GM23248 (cell line): ENCODE data around the gene CCDC197. TPM values are rescaled to one million over a fixed set of nuclear protein-coding genes. Genes with fewer than 3 reads are reported as not detected.

Source experiments
- DNase-seq: peaks from one replicate; pipeline ENCODE4 v3.0.0-alpha.2; 2015
- H2AFZ ChIP-seq: fragments of 200-600 bp; sonication (generic); 2 replicates; pipeline ENCODE4 v1.6.1; 2016; ENCODE audit warnings: antibody characterized with exemption
- H3F3A ChIP-seq: fragments of 200-600 bp; sonication (generic); 2 replicates; pipeline ENCODE4 v1.6.1; 2016; ENCODE audit warnings: mild to moderate bottlenecking, antibody characterized with exemption, mixed run types; ENCODE audit not compliant: insufficient read depth
- H3K27ac ChIP-seq: fragments of 200-600 bp; sonication (generic); 2 replicates; pipeline ENCODE4 v1.5.1; 2016; ENCODE audit warnings: mild to moderate bottlenecking
- H3K27me3 ChIP-seq: fragments of 200-600 bp; sonication (generic); replicated peaks from 2 replicates; pipeline ENCODE4 v1.6.1; 2016; ENCODE audit warnings: mild to moderate bottlenecking; ENCODE audit not compliant: insufficient read depth
- H3K36me3 ChIP-seq: fragments of 200-600 bp; sonication (generic); 2 replicates; pipeline ENCODE4 v1.6.1; 2016; ENCODE audit warnings: low read depth, mild to moderate bottlenecking
- H3K4me1 ChIP-seq: fragments of 200-600 bp; sonication (generic); 2 replicates; pipeline ENCODE4 v1.6.1; 2016; ENCODE audit warnings: mild to moderate bottlenecking; ENCODE audit not compliant: insufficient read depth
- H3K4me2 ChIP-seq: fragments of 200-600 bp; sonication (generic); one replicate; pipeline ENCODE4 v1.6.1; 2016; ENCODE audit warnings: mild to moderate bottlenecking; ENCODE audit not compliant: unreplicated experiment
- H3K4me3 ChIP-seq: fragments of 200-600 bp; sonication (generic); 2 replicates; pipeline ENCODE4 v1.5.1; 2016; ENCODE audit warnings: mild to moderate bottlenecking
- H3K79me2 ChIP-seq: fragments of 200-600 bp; sonication (generic); 2 replicates; pipeline ENCODE4 v1.6.1; 2016; ENCODE audit warnings: mild to moderate bottlenecking; ENCODE audit not compliant: insufficient read depth
- H3K9ac ChIP-seq: fragments of 200-600 bp; sonication (generic); 2 replicates; pipeline ENCODE4 v1.6.1; 2016; ENCODE audit warnings: mild to moderate bottlenecking
- H3K9me2 ChIP-seq: fragments of 200-600 bp; sonication (generic); 2 replicates; pipeline ENCODE4 v1.6.1; 2016; ENCODE audit warnings: mixed run types, mild to moderate bottlenecking, moderate library complexity; ENCODE audit not compliant: insufficient read depth
- H3K9me3 ChIP-seq: fragments of 200-600 bp; sonication (generic); one replicate; pipeline ENCODE4 v1.6.1; 2017; ENCODE audit warnings: low read depth
- H4K20me1 ChIP-seq: fragments of 200-600 bp; sonication (generic); 2 replicates; pipeline ENCODE4 v1.6.0; 2016; ENCODE audit not compliant: insufficient read depth
- EZH2 ChIP-seq: fragments of 200-600 bp; sonication (generic); IDR thresholded peaks from 2 replicates; pipeline ENCODE4 v1.6.1; 2018; ENCODE audit warnings: antibody characterized with exemption, mild to moderate bottlenecking; ENCODE audit not compliant: insufficient read depth, poor library complexity, severe bottlenecking
- EZH2phosphoT487 ChIP-seq: fragments of 200-600 bp; sonication (generic); IDR thresholded peaks from 2 replicates; pipeline ENCODE4 v1.6.1; 2018; ENCODE audit warnings: antibody characterized with exemption, moderate library complexity, mild to moderate bottlenecking, low read depth; ENCODE audit not compliant: insufficient read depth
- WGBS, 2 experiments: methylation state at CpG; one replicate each; pipeline ENCODE4 v1.1.6; 2015 to 2017; ENCODE audit warnings: low lambda C conversion rate in 2 of 2, low coverage in 1 of 2; ENCODE audit errors: missing lambda C conversion rate in 2 of 2; 5-methylcytosine and 5-hydroxymethylcytosine counted together
- in situ Hi-C: fragments of 300-500 bp; cut with MboI; formaldehyde crosslinking; loops from 2 replicates; pipeline ENCODE4 v1.15.0; 2020
- polyA plus RNA-seq: library from polyadenylated mRNA; unstranded; fragments of >200 nt; fragmentation: Nextera tagmentation; extraction: Ambion mirVana; gene quantifications from 2 replicates; pipeline ENCODE4 v1.2.1, GENCODE V29; 2016
- total RNA-seq: library from RNA; depleted of rRNA; stranded (reverse); fragments of >200 nt; shearing (Covaris generic); gene quantifications from 2 replicates; pipeline ENCODE4 v1.2.3, GENCODE V29; 2014

CCDC197 gene
- total and polyA plus RNA-seq, 2 experiments from 2014 or later = not detected

- Histone ChIP-seq H3K4me3 (no peak overlapping the region), H3K9me2 (no peaks in the 10 kb centered on the region), H3K9ac (no peak overlapping the region), H4K20me1 (no peaks in the 10 kb centered on the region), H3K4me2 (no peak overlapping the region), H3F3A (no peaks in the 10 kb centered on the region), H2AFZ (no peak overlapping the region), H3K4me1 (no peaks in the 10 kb centered on the region), H3K79me2 (no peaks in the 10 kb centered on the region), H3K27me3 (no peaks in the 10 kb centered on the region), H3K36me3 (no peaks in the 10 kb centered on the region), H3K9me3 (no peaks in the 10 kb centered on the region), H3K27ac (no peak overlapping the region)
- WGBS, 2 experiments = 89 to 90% methylated on average over 7 of the region's 7 CpGs
- in situ Hi-C loops = no loop called here
- TF ChIP-seq EZH2 = no peak
- no peak for TF ChIP-seq EZH2phosphoT487
- no peak for DNase-seq
Measured at GRCh38 chr14:94029671-94030203, 32.6 kb downstream of the CCDC197 start.

DNA sequence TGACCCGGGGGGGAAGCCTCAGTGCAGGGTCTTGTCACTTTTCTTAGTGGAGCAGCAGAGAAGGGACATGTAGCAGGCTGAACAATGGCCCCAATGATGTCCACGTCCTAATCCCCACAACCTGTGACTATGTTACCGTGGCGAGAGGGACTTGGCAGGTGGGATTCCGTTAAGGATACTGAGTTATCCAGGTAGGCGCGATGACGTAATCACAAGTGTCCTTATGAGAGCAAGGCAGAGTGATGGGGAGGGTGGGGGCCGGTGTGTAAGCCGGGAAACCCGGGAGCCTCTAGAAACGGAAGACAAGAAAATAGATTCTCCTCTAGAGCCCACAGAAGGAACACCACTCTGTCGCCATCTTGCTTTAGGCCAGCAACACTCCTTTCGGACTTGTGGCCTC lies 33.5 kb downstream of the CCDC197 start:
- Histone ChIP-seq H4K20me1 (no peaks in the 10 kb centered on the region), H3K9ac (no peak overlapping the region), H3K27me3 (no peaks in the 10 kb centered on the region), H3F3A (no peaks in the 10 kb centered on the region), H3K4me1 (no peaks in the 10 kb centered on the region), H3K79me2 (no peaks in the 10 kb centered on the region), H2AFZ (no peak overlapping the region), H3K9me3 (no peaks in the 10 kb centered on the region), H3K4me3 (no peak overlapping the region), H3K36me3 (no peaks in the 10 kb centered on the region), H3K4me2 (no peak overlapping the region), H3K27ac (no peak overlapping the region), H3K9me2 (no peaks in the 10 kb centered on the region)
- no peak for DNase-seq
- WGBS, 2 experiments = 84 to 85% methylated on average over 14 of the region's 14 CpGs
- in situ Hi-C loops = no loop called here
- TF ChIP-seq EZH2phosphoT487 (no peak), EZH2 (no peak)

DNA sequence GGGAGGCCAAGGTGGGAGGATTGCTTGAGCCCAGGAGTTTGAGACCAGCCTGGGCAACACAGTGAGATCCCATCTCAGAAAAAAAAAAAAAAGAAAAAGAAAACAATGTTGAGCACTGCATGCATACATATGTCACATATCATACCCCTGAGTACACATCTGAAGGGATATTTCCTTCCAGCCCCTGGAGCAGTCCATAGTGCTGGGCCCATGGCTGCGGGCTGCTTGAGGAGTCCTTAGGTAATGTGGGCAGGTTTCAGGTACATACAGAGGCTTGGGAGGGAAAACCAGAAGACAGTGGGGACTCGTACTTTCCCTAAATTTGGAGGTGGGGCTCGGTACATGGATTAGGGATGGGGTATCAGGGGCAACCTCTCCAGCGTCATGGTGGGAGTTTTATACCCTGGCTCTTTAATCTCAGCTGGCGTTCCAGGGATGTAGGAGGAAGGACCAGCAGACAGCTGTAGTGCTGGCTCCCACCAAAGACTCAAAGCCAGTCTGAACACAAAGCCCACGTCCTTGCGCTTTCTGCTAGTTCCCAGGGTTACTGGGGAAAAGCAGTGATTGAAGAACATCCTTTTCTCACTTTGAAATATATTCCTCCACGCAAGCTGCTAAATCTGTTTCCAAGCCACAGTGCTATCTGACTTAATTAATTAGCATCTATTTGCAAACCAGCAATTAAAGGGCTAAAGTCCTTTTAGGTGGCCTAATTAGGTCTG lies 34.2 kb downstream of the CCDC197 start:
- Histone ChIP-seq H3K36me3 (no peaks in the 10 kb centered on the region), H4K20me1 (no peaks in the 10 kb centered on the region), H3K79me2 (no peaks in the 10 kb centered on the region), H3K27me3 (no peaks in the 10 kb centered on the region), H3K4me3 (no peak overlapping the region), H3K9ac (no peak overlapping the region), H3F3A (no peaks in the 10 kb centered on the region), H2AFZ (no peak overlapping the region), H3K4me2 (no peak overlapping the region), H3K27ac (no peak overlapping the region), H3K9me3 (no peaks in the 10 kb centered on the region), H3K9me2 (no peaks in the 10 kb centered on the region), H3K4me1 (no peaks in the 10 kb centered on the region)
- DNase-seq = no peak
- in situ Hi-C loops = no loop called here
- 91 to 93% methylated on average over 8 of the region's 8 CpGs for WGBS, 2 experiments
- TF ChIP-seq EZH2phosphoT487 (no peak), EZH2 (no peak)

GRCh38 chr14:94031883-94032279 lies 34.8 kb downstream of the CCDC197 start:
- Histone ChIP-seq H3K4me1 (no peaks in the 10 kb centered on the region), H3K4me3 (no peak overlapping the region), H3K9ac (no peak overlapping the region), H4K20me1 (no peaks in the 10 kb centered on the region), H3K27me3 (no peaks in the 10 kb centered on the region), H3K4me2 (no peak overlapping the region), H3K27ac (no peak overlapping the region), H3K9me2 (no peaks in the 10 kb centered on the region), H3F3A (no peaks in the 10 kb centered on the region), H3K79me2 (no peaks in the 10 kb centered on the region), H3K9me3 (no peaks in the 10 kb centered on the region), H2AFZ (no peak overlapping the region), H3K36me3 (no peaks in the 10 kb centered on the region)
- WGBS, 2 experiments = 54 to 61% methylated on average over 7 of the region's 7 CpGs
- TF ChIP-seq EZH2 = no peak
- in situ Hi-C loops = no loop called here
- no peak for DNase-seq
